ES-I3 (cell line): Measurements from ENCODE around the gene UCHL1.
"Not testable (repeated sequence)": the region's sequence is repeated elsewhere in the genome, so short reads cannot be mapped to it uniquely, and the experiment has no call there.

ENCODE experiments used
- H3K36me3 ChIP-seq: 2 replicates; pipeline ENCODE4 v1.6.1; 2013; ENCODE audit warnings: mild to moderate bottlenecking, low read length, control low read depth, moderate library complexity; ENCODE audit not compliant: insufficient read depth
- H3K4me1 ChIP-seq: 2 replicates; pipeline ENCODE4 v1.6.1; 2013; ENCODE audit warnings: mild to moderate bottlenecking, control low read depth, low read length; ENCODE audit not compliant: insufficient read depth
- H3K9ac ChIP-seq: 2 replicates; pipeline ENCODE4 v1.6.1; 2013; ENCODE audit warnings: low read depth, mild to moderate bottlenecking, low read length, moderate library complexity
- H3K9me3 ChIP-seq: 2 replicates; pipeline ENCODE4 v1.6.1; 2013; ENCODE audit warnings: mild to moderate bottlenecking, low read length, moderate library complexity; ENCODE audit not compliant: control insufficient read depth, insufficient read depth

The UCHL1 gene

DNA sequence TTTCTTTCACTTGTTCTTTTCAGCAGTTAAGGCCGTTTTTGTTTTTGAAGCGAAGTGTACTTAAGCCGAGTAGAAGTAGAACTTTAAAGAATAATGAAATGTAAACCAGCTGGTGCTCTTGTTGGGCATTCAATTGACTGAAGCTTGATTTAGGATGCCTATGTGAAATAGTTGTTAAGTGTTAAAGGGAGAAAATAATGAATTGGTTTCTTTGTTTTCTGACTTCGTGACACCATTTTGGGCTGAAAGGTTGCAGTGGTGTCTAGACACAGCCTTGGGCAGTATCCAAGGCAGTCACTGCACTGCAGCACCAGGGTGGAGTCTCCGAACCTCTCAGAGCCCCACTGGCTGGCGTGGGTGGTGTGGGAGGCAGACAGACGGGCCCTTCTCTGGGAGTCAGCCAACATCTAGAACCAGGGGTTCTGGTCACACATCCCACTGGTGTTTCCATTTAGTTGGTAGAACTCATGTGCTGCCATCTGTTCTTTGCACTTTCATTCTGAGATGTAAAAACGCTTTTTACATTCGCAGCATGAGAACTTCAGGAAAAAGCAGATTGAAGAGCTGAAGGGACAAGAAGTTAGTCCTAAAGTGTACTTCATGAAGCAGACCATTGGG, 3.5 kb downstream of the UCHL1 start:
- H3K36me3 ChIP-seq = peaks cover 58% of the 10 kb centered on the region
- no peak overlapping the region for H3K9ac ChIP-seq

DNA sequence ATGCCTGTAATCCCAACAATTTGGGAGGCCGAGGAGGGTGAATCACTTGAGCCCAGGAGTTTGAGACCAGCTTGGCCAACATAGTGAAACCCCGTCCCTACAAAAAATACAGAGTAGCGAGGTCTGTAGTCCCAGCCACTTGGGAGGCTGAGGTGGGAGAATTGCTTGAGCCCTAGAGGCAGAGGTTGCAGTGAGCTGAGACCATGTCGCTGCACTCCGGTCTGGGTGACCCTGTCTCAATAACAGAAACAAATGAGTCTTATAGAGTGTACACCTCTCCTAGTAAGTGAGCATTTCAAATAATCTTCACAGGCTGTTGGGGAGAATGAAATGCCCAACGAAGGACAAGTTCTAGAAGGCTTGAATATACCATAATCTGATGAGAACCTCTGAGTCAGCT, 5.5 kb downstream of the UCHL1 start:
- Histone ChIP-seq H3K9ac (no peak overlapping the region), H3K36me3 (peaks cover 66% of the 10 kb centered on the region)

More for the DNA sequence above, 3.5 kb downstream of the UCHL1 start:
- H3K9me3 ChIP-seq = no peaks in the 10 kb centered on the region
- H3K4me1 ChIP-seq = peaks cover 19% of the 10 kb centered on the region

DNA sequence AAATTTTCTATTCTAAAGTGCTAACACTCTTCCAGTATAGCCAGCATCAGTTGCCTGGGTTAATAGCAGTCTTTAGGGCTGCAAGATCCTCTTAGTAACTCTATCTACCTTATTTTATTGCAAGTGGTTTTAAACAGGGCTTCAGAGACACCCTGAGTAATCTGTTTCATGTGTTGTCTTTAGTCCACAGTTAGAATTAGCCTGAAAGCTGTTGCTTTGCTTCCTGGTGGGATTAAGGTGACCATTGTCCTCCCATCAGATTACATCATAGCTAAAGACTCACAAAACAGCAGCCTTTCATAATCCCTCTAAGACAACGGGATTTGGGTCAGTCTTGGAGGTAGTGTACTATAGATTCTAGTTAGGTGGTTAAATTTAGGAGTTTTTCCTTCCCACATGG, 7.5 kb downstream of the UCHL1 start:
- Histone ChIP-seq H3K9me3 (no peaks in the 10 kb centered on the region), H3K36me3 (peaks cover 64% of the 10 kb centered on the region), H3K4me1 (peaks cover 2% of the 10 kb centered on the region; the same call in 1 of the 2 replicates)

More for the DNA sequence above, 5.5 kb downstream of the UCHL1 start:
- Histone ChIP-seq H3K4me1 (peaks cover 13% of the 10 kb centered on the region), H3K9me3 (no peaks in the 10 kb centered on the region)

DNA sequence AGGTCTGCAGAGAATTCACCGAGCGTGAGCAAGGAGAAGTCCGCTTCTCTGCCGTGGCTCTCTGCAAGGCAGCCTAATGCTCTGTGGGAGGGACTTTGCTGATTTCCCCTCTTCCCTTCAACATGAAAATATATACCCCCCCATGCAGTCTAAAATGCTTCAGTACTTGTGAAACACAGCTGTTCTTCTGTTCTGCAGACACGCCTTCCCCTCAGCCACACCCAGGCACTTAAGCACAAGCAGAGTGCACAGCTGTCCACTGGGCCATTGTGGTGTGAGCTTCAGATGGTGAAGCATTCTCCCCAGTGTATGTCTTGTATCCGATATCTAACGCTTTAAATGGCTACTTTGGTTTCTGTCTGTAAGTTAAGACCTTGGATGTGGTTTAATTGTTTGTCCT, 11.3 kb downstream of the UCHL1 start:
- H3K36me3 ChIP-seq = peaks cover 38% of the 10 kb centered on the region
- no peak overlapping the region for H3K9ac ChIP-seq
- H3K4me1 ChIP-seq = no peaks in the 10 kb centered on the region
- H3K9me3 ChIP-seq = no peaks in the 10 kb centered on the region

More for the DNA sequence above, 7.5 kb downstream of the UCHL1 start:
- no peak overlapping the region for H3K9ac ChIP-seq

DNA sequence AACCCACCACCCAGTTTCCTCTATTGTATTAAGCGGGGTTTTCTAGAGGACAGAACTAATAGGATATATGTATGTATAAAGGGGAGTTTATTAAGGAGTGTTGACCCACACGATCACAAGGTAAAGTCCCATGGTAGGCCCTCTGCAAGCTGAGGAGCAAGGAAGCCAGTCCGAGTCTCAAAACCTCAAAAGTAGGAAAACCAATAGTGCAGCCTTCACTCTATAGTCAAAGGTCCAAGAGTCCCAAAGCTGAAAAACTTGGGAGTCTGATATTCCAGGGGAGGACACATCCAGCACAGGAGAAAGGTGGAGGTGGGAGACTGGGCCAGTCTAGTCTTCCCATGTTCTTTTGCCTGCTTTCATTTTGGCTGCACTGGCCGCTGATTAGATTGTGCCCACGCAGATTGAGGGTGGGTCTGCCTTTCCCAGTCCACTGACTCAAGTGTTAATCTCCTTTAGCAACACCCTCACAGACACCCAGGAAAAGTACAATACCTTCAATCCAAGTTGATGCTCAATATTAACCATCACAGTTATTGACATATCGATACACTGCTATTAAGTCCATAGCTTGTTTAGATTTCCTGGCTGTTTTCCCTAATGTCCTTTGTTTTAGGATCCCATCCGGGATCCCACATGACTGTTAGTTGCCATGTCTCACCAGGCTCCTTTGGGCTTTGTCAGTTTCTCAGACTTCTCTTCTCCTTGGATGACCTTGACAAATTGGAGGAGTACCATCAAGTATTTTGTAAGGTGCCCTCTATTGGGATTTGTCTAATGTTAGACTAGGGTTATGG, 12.2 kb downstream of the UCHL1 start:
- peaks cover 29% of the 10 kb centered on the region for H3K36me3 ChIP-seq
- no peak overlapping the region for H3K9ac ChIP-seq
- H3K4me1 ChIP-seq = no peaks in the 10 kb centered on the region
- no peaks in the 10 kb centered on the region for H3K9me3 ChIP-seq

DNA sequence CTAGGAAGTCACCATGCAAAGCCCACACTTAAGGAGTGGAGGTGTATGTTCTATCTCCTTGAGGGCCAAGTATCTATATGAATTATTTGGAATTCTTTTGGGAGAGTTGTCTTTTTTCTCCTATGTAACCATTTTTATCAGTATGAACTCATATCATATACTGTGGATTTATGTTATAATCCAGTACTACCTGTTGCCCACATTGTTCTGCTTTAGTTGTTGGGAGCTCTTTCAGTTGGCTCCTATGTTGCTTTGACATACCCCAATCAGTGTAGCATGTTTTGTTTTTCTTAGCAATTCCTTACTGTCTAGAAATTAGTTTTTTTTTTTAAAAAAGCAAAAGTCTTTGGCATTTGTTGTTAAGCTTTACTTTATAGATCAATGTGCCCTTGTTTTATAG, 13.0 kb downstream of the UCHL1 start:
- no peaks in the 10 kb centered on the region for H3K9me3 ChIP-seq
- H3K36me3 ChIP-seq = peaks cover 21% of the 10 kb centered on the region
- H3K4me1 ChIP-seq = no peaks in the 10 kb centered on the region
- H3K9ac ChIP-seq = no peak overlapping the region

DNA sequence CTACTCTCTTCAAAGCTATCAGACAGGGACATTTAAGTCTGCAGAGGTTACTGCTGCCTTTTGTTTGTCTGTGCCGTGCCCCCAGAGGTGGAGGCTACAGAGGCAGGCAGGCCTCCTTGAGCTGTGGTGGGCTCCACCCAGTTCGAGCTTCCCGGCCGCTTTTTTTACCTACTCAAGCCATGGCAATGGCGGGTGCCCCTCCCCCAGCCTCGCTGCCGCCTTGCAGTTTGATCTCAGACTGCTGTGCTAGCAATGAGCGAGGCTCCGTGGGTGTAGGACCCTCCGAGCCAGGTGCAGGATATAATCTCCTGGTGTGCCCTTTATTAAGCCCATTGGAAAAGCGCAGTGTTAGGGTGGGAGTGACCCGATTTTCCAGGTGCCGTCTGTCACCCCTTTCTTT, 19.2 kb downstream of the UCHL1 start:
- not testable (repeated sequence) for H3K36me3 ChIP-seq, H3K9ac ChIP-seq, H3K4me1 ChIP-seq, H3K9me3 ChIP-seq

DNA sequence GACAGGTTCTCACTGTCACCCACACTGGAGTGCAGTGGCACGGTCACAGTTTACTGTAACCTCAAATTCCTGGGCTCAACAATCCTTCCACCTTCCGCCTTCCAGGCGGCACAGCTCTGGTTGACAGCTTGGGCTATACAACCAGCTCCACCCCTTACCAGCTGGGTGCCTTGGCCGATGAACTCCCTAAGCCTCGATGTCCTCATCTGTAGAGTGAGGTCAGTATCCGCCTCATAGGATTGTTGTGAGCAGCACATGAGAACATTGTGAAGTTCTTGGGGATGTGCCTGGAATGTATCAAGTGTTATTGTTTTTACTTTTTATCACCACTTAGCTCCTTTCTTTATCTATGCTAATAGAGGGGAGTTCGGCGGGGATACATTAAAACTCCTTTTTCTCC, 23.3 kb downstream of the UCHL1 start:
- Histone ChIP-seq H3K4me1 (no peaks in the 10 kb centered on the region), H3K9me3 (peaks cover 6% of the 10 kb centered on the region; the same call in 1 of the 2 replicates), H3K36me3 (no peaks in the 10 kb centered on the region), H3K9ac (no peak overlapping the region)

DNA sequence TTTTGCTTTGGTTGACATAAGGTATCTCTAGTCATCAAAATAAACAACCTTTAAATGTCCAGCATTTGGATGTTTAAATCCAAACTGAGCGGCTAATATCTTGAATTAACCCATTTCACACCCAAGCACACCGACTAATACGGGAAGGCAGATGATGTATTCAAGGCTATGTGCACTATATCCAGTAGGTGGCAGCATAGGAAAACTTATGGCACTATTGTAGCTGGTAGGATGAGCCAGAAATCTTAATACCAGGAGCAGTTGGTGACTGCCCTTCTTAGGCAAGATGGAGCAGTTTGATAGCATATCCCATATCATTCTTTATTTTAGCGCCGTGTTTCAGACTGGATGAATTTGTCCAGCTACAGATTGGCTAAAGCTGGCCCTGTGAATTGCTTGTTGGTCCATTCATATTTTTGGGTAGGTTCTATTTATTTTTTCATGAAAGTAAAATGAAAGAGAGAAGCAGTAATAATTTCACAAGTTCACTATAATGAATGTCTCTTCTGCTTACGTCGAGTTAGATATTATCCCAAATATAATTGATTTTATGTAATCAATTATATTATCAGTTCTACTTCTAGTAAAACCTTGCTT, 24.4 kb downstream of the UCHL1 start:
- no peaks in the 10 kb centered on the region for H3K4me1 ChIP-seq

DNA sequence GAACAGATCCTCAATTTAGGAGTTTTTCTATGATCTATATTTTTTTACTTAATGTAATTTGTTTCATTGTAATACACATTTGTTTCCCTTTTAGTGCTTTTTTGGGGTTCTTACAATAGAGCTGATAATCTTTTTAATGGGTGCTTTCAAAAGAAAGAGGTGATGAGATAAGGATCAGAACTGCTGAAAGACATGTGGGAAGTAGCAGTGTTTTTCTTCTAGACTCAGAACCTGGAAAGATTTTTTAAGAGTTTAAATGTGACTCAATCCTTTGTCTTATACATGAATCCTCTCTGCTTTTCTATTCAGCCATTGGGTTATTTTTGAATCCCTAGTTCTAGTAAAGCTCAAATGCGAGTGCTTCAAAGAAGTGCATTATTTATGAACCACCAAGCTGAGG, 25.6 kb downstream of the UCHL1 start:
- H3K9ac ChIP-seq = no peak overlapping the region
- no peaks in the 10 kb centered on the region for H3K4me1 ChIP-seq
- peaks cover 4% of the 10 kb centered on the region; the same call in 1 of the 2 replicates for H3K9me3 ChIP-seq
- no peaks in the 10 kb centered on the region for H3K36me3 ChIP-seq

More for the DNA sequence above, 24.4 kb downstream of the UCHL1 start:
- Histone ChIP-seq H3K9me3 (peaks cover 6% of the 10 kb centered on the region; the same call in 1 of the 2 replicates), H3K36me3 (no peaks in the 10 kb centered on the region), H3K9ac (no peak overlapping the region)

DNA sequence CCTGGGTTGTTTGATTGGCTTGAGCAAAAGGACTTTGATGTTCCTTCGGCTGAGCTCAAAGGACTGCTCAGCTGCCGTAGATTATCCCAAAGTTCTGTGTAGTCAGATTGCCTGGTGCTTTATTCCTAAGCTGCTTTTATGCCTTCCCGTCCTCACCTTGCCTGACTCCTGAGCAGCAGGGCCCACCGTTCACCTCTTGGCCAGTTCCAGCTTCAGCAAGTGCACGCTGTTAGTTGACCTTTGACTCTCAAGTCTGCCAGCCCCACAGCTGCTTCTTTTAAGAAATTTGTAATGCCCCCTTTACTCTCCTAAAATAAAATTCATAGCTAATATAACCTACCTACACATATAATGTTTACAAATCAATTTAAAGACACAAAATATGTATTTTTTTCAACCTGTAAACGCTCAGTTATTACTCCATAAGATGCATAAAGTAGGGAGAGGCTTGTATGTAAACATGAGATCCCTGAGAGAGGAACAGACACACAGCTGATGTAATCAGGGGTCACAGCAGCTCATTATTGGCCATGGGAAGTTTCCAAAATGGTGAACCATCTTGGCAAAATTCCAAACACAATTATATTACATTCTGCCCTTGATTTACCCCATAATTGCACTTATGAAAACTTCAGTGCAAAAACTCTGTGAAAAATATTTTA, 28.6 kb downstream of the UCHL1 start:
- peaks cover 15% of the 10 kb centered on the region; the same call in 1 of the 2 replicates for H3K9me3 ChIP-seq
- H3K9ac ChIP-seq = no peak overlapping the region
- no peaks in the 10 kb centered on the region for H3K36me3 ChIP-seq
- no peaks in the 10 kb centered on the region for H3K4me1 ChIP-seq

DNA sequence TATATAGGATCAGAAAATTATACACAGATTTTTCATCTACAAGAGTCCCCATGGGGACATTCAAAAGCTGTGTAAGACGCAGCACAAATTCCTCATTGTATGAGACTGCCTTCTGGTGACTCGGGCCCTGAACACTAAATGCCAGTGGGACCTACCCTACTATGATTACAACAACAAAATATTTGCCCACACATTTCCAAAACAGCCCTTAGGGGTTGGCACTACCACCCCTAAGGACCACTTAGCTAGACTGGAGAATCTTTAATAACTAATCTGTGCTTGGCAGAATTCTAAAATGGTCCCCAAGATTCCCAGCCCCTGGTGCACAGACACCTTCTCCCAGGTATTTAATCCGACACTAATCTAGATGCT, 29.1 kb downstream of the UCHL1 start:
- Histone ChIP-seq H3K9ac (no peak overlapping the region), H3K9me3 (peaks cover 20% of the 10 kb centered on the region), H3K4me1 (no peaks in the 10 kb centered on the region), H3K36me3 (no peaks in the 10 kb centered on the region)

DNA sequence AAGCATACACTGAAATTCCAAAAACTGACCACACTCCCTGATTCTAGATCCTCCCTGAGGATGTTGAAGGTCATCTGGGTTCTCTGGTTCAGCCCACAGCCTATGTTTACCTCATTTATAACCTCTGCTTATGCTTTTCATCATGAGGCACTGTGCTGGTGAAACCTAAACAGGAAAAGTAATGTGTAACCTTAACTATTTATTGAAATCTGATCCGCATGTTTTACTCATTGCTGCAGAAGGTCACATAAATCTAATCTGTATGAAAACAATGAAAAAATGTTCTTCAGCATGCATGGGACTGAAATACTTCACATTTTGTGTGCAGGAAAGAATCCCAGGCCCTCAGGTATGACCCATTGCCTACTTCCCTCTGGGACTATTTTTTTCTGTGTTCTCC, 30.3 kb downstream of the UCHL1 start:
- no peaks in the 10 kb centered on the region for H3K4me1 ChIP-seq
- H3K36me3 ChIP-seq = no peaks in the 10 kb centered on the region
- peaks cover 20% of the 10 kb centered on the region for H3K9me3 ChIP-seq
- H3K9ac ChIP-seq = no peak overlapping the region

DNA sequence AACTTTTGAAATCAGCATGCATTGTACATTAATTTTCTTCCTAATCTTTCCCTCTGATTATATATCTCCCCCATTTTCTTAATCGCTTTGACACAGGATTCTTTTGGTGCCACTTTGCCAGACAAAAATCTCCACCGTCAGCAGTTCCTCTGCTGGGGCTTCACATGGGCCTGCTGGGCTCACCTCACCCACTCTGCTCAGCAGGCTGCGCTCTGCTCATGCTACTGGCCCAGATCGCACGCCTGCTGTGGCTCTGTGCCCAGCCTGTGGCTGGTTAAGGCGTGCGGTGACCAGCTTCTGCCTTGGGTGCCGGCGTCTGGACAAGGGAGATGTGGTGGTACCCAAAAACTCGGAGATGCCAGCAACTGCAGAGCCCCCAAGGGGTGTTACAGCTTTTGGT, 31.1 kb downstream of the UCHL1 start:
- H3K4me1 ChIP-seq = no peaks in the 10 kb centered on the region
- peaks cover 20% of the 10 kb centered on the region for H3K9me3 ChIP-seq
- H3K36me3 ChIP-seq = no peaks in the 10 kb centered on the region
- H3K9ac ChIP-seq = no peak overlapping the region
